MM.1S (cell line): ENCODE measurements around the gene TBC1D16.
A peak's percentile ranks its signal among the peaks of the same experiment; 100 is the strongest.

Experiments
- DNase-seq: peaks from one replicate; pipeline ENCODE4 v3.0.0-alpha.2; 2015
- H2AFZ ChIP-seq: fragments of 300-600 bp; sonication (generic); 2 replicates; pipeline ENCODE4 v1.6.0; 2016; ENCODE audit warnings: antibody characterized with exemption, low read length
- H3F3A ChIP-seq: fragments of 300-600 bp; sonication (generic); 2 replicates; pipeline ENCODE4 v1.6.1; 2016; ENCODE audit warnings: mild to moderate bottlenecking, antibody characterized with exemption, low read length, moderate library complexity, mixed read lengths; ENCODE audit not compliant: insufficient read depth
- H3K27ac ChIP-seq: fragments of 300-600 bp; sonication (generic); 2 replicates; pipeline ENCODE4 v1.5.1; 2016; ENCODE audit warnings: mild to moderate bottlenecking, low read length
- H3K27me3 ChIP-seq: fragments of 300-600 bp; sonication (generic); replicated peaks from 2 replicates; pipeline ENCODE4 v1.6.0; 2016; ENCODE audit warnings: low read length; ENCODE audit not compliant: insufficient read depth
- H3K36me3 ChIP-seq: fragments of 300-600 bp; sonication (generic); replicated peaks from 2 replicates; pipeline ENCODE4 v1.6.1; 2016; ENCODE audit warnings: mild to moderate bottlenecking, low read length, mixed read lengths; ENCODE audit not compliant: insufficient read depth
- H3K4me1 ChIP-seq: fragments of 300-600 bp; sonication (generic); 2 replicates; pipeline ENCODE4 v1.6.1; 2016; ENCODE audit warnings: low read length, mixed read lengths
- H3K4me2 ChIP-seq: fragments of 300-600 bp; sonication (generic); 2 replicates; pipeline ENCODE4 v1.6.0; 2016; ENCODE audit warnings: low read depth, low read length
- H3K4me3 ChIP-seq: fragments of 300-600 bp; sonication (generic); 2 replicates; pipeline ENCODE4 v1.5.1; 2016; ENCODE audit warnings: low read length, mixed read lengths
- H3K79me2 ChIP-seq: fragments of 300-600 bp; sonication (generic); 2 replicates; pipeline ENCODE4 v1.6.1; 2016; ENCODE audit warnings: mixed run types, low read length, mixed read lengths
- H3K9ac ChIP-seq: fragments of 300-600 bp; sonication (generic); 2 replicates; pipeline ENCODE4 v1.6.1; 2016; ENCODE audit warnings: low read length, mixed read lengths
- H3K9me2 ChIP-seq: fragments of 300-600 bp; sonication (generic); replicated peaks from 2 replicates; pipeline ENCODE4 v1.6.1; 2016; ENCODE audit warnings: mild to moderate bottlenecking, low read length, mixed read lengths; ENCODE audit not compliant: insufficient read depth
- H3K9me3 ChIP-seq: fragments of 300-600 bp; sonication (generic); replicated peaks from 2 replicates; pipeline ENCODE4 v1.6.1; 2016; ENCODE audit warnings: mild to moderate bottlenecking, low read length, mixed read lengths; ENCODE audit not compliant: insufficient read depth
- H4K20me1 ChIP-seq: fragments of 300-600 bp; sonication (generic); 2 replicates; pipeline ENCODE4 v1.6.1; 2016; ENCODE audit warnings: mild to moderate bottlenecking, low read length, moderate library complexity, mixed read lengths; ENCODE audit not compliant: insufficient read depth
- CTCF ChIP-seq: fragments of 300-600 bp; sonication (generic); IDR thresholded peaks from 2 replicates; pipeline ENCODE4 v1.5.1; 2016; ENCODE audit warnings: antibody characterized with exemption, low read length, mixed read lengths
- EZH2 ChIP-seq: fragments of 300-600 bp; sonication (generic); optimal IDR thresholded peaks from 2 replicates; pipeline ENCODE3; 2017; ENCODE audit warnings: low read depth, mild to moderate bottlenecking, antibody characterized with exemption, low read length, mixed read lengths
- EZH2phosphoT487 ChIP-seq: fragments of 300-600 bp; sonication (generic); IDR thresholded peaks from 2 replicates; pipeline ENCODE4 v1.6.1; 2018; ENCODE audit warnings: antibody characterized with exemption, low read length

The TBC1D16 gene

GRCh38 chr17:79989106-79989835 lies 46.4 kb downstream of the TBC1D16 start:
- H3K79me2 ChIP-seq: no peaks in the 10 kb centered on the region
- no peak for DNase-seq
- no peak overlapping the region for H3K27ac ChIP-seq

DNA sequence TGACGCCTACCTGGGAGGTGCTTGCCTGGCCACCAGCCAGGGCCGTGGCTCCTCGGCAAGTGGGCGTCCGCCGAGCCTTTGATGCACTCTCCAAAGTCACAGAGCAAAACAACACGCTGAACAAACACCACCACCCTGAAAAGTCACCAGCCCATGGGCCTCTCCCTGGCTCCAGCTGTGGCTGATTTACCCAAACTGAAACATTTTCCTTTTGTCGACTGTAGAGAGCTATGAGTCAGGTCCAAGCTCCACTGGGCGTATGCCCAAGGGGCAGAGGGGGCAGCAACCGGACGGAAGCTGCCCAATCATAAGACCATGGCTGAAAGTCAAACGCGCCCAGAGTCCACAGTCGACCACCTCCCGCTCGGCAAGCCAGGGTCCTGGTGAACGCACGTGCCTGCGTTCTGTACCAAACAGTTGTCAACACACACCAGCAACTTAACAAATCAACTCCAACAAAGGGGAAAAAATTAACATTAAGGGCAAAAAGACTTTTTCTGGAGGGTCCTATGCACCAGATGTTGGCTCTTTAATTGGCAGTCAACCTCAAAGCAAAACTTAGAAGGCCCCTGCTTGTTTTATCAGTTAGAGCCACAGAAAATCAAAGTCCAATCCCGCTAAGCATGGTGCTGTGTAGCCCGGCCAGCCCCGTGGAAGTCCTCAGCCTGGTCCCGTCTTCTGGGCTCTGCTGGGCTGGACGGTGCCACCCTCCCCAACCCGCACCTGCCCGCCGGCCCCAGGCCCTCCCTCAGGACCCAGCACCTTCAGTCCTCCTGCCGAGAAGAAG lies 47.3 kb downstream of the TBC1D16 start:
- Histone ChIP-seq H3K79me2 (no peaks in the 10 kb centered on the region), H3K36me3 (no peaks in the 10 kb centered on the region), H3K9ac (no peak overlapping the region), H4K20me1 (no peaks in the 10 kb centered on the region), H3K9me2 (no peaks in the 10 kb centered on the region), H3K27me3 (peaks cover 93% of the 10 kb centered on the region), H3K4me2 (no peak overlapping the region), H2AFZ (no peak overlapping the region), H3F3A (peaks cover 2% of the 10 kb centered on the region; the same call in 1 of the 2 replicates), H3K9me3 (no peaks in the 10 kb centered on the region), H3K4me1 (peaks cover 18% of the 10 kb centered on the region), H3K4me3 (no peak overlapping the region), H3K27ac (no peak overlapping the region)
- no peak for DNase-seq
- TF ChIP-seq EZH2: no peak
- no peak for TF ChIP-seq CTCF
- TF ChIP-seq EZH2phosphoT487: peak; percentile 62; the same call in 1 of the 2 replicates

More at GRCh38 chr17:79989106-79989835, 46.4 kb downstream of the TBC1D16 start:
- no peaks in the 10 kb centered on the region for H3K36me3 ChIP-seq
- peaks cover 94% of the 10 kb centered on the region for H3K27me3 ChIP-seq
- no peaks in the 10 kb centered on the region for H3K9me2 ChIP-seq
- H3K4me2 ChIP-seq: no peak overlapping the region
- no peak for TF ChIP-seq CTCF
- no peak for TF ChIP-seq EZH2phosphoT487
- no peak for TF ChIP-seq EZH2
- H3K9me3 ChIP-seq: no peaks in the 10 kb centered on the region
- no peaks in the 10 kb centered on the region for H4K20me1 ChIP-seq
- H3F3A ChIP-seq: peaks cover 6% of the 10 kb centered on the region; the same call in 1 of the 2 replicates
- H2AFZ ChIP-seq: no peak overlapping the region
- H3K9ac ChIP-seq: no peak overlapping the region
- no peak overlapping the region for H3K4me3 ChIP-seq
- peaks cover 27% of the 10 kb centered on the region for H3K4me1 ChIP-seq

GRCh38 chr17:79987935-79988184 lies 47.8 kb downstream of the TBC1D16 start:
- Histone ChIP-seq H3K27me3 (peaks cover 93% of the 10 kb centered on the region), H3K4me2 (no peak overlapping the region), H3K4me1 (peaks cover 13% of the 10 kb centered on the region), H3K4me3 (no peak overlapping the region), H3F3A (no peaks in the 10 kb centered on the region), H3K36me3 (no peaks in the 10 kb centered on the region), H3K9me2 (no peaks in the 10 kb centered on the region), H3K79me2 (no peaks in the 10 kb centered on the region), H4K20me1 (no peaks in the 10 kb centered on the region), H2AFZ (no peak overlapping the region), H3K27ac (no peak overlapping the region), H3K9me3 (no peaks in the 10 kb centered on the region), H3K9ac (no peak overlapping the region)
- no peak for DNase-seq
- no peak for TF ChIP-seq EZH2
- TF ChIP-seq EZH2phosphoT487: no peak
- TF ChIP-seq CTCF: no peak
